Tibial nerve (tissue), 3 donors: ENCODE results near the gene GPR137B.

ENCODE experiments used
- CTCF ChIP-seq, 5 experiments: fragments of 200-600 bp in 3 of 5; fragments of 450-650 bp in 2 of 5; sonication (generic) in 3 of 5; IDR thresholded peaks; one replicate each; pipeline ENCODE4 v1.5.1; 2016 to 2019; ENCODE audit warnings: antibody characterized with exemption in 5 of 5, mild to moderate bottlenecking in 3 of 5, moderate library complexity in 2 of 5
- POLR2A ChIP-seq, 2 donors: fragments of 450-650 bp; IDR thresholded peaks; one replicate each; pipeline ENCODE4 v1.6.1; 2017; ENCODE audit warnings: antibody characterized with exemption in 2 of 2, mild to moderate bottlenecking in 2 of 2, moderate library complexity in 2 of 2

DNA sequence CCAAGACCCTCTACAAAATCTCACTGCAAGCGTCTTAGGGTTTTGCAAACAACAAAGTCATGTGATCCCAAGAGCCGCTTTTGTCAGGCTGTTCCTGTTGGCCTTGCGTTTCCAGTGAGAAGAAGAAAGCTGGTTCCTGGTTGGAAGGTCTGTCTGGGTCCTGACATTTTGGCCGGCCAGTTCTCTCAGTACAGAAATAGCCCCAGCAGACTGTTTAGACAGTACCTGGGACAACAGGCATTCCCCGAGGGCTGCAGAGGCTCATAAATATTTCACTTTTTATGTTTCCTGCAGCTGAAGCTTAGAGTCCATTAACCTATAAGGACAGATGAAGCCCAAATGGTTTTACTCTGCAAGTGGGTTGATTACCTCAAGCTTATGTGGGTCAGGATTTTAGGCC, 8.6 kb downstream of the GPR137B start:
- TF ChIP-seq CTCF (IDR thresholded peaks at IDR 0.05) (no peak), POLR2A (IDR thresholded peaks at IDR 0.05) (no peak)
